HG03575 (cell line): ENCODE results near the gene RTN4R.
"Not testable (repeated sequence)": the region's sequence is repeated elsewhere in the genome, so short reads cannot be mapped to it uniquely, and the experiment has no call there.

ENCODE experiments used
- ATAC-seq: cut with Tn5 transposase; IDR thresholded peaks from one replicate; pipeline ENCODE4 v1.9.1; 2021; ENCODE audit not compliant: unreplicated experiment, insufficient number of reproducible peaks, low FRiP score; ENCODE audit errors: extremely low read depth

RTN4R gene

DNA sequence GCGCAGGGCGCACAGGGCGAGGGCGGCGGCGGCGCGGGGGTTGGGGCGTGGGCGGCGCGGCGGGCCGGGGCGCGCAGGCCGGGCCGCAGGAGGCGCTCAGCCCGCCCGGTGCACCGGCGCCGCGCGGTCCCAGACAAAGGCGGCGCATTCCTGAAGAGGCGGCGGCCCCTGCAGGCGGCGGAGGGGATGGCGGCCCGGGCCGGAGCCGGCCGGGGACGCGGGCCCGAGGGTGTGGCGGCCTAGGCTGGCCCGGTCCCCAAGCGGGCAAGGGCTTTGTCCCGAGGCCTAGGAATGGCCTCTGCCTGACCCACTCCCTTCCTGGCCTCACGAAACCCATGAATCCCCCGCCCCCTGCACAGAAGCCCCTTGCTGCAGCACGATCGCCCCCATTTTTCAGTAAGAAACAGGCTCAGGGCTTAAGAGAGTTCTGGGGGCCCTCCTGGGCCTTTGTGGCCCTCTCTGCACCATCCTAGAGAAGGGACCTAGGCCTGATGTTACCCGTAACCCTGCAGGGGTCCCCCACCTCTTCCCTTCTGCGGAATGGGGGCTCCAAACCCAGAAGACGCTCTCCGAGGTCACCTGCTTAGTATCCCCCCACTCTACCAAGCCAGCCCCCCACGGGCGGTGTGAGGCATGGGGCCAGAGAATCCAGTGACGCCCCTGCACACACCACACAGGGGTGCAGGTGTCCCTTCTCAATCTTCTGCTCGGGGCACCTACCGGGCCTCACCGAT, at the start of gene RTN4R:
Gene RTN4R (minus strand): TSS at position 40 of the 734 bp plus-strand sequence. CDS start 226 bp downstream, outside the sequence.
- ATAC-seq, result no peak

DNA sequence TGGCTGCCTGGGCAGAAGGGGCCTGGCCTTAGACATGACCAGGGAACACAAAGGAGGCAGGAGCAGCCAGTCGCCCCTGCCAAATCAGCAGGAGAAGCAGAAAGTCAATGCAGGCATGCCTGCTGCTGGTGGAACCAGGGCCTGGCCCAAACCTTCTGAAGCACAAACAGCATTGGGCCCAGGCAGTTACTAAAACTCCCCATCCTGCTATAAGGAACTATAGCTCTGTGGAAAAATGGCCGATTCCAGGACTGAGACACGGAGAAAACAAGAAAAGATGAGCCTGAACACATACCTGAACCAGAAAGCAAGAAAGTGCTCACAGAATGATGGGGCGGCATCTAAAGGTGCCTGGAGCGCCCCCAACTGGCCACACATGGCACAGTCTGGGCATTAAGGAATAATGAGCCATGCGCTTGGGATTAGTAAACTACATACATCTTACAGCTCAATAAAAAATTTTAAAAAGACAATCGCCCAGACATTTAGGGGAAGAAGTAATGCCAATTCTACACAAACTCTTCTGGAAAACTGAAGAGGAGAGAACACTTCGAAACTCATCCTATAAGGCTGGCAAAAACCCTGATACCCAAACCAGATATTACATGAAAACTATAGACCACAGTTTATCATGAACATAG, 49.4 kb upstream of the RTN4R start:
- ATAC-seq, result not testable (repeated sequence)

DNA sequence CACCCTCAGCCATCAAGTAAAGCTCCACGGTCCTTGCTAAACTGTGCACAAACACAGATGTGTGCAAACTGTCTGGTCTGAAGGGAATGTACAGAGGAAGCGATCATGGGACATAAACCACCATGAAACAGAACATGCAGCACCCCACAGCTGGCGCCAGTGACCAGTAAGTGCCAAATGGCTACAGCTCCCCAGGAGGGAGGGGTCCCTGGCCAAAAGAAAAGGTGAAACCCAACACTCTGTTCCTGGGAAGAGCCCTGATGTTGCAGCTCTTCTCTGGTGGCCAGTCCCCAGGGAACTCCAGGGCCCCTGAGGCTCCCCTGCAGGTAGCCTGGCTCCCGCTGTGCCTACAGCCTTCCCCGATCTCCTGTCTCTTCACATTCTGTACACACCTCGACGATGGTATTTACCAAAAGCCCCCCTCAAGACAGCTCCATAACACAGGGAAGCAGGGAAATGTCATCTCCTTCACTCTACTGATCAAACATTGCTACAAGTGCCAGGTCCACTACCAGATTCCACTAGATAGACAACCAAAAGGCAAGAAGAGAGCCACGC, 48.8 kb upstream of the RTN4R start:
- no peak for ATAC-seq

DNA sequence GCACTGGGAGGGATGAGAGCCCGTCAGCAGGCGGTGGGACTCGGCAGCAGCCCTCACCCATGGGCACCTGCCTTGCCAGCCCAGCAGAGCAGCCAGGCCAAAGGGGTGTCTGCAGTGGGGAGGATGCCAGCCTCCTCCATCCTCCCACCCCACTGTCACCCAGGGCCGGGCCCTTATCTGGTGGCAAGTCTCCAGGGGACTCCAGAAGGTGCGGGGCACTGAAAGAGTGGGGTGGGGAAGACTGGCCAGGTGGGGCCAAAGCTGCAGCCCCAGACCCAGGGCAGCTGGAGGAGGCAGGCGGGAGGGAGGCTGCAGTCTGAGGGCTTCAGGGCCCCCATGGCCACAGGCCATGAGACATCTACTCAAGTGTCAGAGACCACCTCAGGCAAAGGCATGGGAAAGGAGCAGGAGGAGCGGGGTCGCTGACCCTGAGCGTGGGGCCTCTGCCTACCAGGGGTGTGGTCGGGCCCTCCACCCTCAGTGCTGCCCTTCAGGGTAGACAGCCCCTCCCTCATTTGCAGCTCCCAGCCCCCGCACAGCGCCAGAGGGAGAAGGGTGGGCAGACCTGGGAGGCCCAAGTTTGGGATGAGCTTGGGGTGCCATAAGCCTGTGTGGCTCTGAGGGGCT, 48.2 kb upstream of the RTN4R start:
- no peak for ATAC-seq

DNA sequence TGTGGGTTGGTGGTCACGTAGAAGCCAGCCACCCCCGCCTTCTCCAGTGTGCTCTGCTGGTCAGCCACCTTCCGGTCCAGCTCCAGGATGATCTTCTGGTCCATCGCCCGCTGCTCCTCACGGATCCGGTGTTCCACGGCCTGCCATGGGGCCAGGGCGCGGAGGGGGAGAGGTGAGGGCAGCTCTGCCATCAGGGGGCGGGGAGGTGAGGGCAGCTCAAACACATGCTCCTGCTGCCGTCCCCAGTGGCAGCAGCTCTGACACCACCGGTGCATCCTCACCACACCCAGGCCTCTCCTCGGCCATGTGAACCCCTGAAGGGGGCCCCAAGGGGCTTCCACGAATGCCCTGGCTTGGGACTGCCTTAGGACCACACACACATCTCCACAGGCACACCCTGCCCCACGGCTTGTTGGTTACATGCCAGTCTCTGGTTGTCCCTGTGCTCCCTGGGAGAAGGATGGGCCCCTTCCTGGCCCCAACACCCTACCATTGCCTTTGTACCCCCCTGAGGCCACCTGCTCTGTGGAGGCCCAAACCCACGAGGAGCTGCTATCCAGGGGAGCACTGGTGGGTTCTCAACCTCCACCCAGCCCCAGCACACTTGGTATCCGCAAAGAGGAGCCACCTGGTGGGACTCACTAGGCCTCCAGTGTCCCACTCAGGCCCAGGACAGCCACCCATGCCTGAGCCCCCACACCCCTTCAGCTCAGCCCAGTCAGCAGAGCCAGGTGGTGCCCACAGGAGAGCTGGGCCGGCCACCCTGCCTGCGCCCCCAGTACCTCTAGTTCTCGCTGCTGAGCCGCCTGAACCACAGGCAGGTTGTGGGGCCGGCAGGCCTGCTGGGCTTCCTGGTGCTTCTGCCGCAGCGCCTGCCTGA, 47.5 kb upstream of the RTN4R start:
- no peak for ATAC-seq

DNA sequence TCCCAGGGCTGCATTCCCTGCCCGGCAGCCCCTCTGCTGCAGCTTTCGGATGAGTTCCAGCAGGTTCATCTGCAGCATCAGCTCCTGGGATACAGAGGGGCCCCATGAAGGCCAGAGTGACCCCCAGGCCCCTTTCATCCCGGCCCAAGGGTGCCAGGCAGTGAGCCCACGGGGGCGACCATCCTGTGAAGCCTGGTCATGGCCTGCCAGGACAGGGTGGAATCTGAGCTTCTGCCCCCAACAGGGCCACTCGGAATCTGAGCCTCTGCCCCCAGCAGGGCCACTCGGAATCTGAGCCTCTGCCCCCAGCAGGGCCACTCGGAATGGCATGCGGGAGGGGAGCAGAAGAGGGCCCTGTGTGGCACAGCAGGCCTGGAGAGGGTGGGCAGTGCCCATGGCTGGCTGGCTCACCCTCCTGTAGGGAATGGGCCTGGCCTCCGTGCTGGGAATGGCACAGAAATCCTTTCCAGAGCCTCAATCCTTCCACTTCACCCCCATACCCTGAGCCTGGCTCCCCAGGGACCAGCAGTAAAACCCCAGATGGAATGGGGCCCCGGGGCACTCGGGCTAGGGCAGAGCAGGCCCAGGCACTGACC, 46.7 kb upstream of the RTN4R start:
- ATAC-seq, result not testable (repeated sequence)

DNA sequence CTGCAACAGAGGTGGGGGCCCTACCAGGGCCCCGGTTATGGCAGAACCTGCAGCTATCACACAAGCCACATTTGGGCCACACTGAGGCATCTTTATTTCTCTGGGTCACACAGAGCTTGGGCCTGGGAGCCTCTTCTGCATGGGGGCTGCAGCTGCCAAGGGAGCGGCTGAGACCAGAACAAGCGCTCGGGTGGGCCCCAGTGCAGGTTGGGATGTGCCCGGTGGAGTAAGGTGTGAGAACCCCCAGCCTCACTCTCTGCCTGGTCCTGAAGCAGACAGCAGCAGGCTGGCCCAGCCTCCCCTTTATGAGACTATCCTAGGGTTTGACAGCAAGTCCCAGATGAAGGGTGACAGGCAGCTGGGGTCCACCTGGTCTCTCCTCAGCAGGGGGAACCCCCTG, 46.1 kb upstream of the RTN4R start:
- not testable (repeated sequence) for ATAC-seq

DNA sequence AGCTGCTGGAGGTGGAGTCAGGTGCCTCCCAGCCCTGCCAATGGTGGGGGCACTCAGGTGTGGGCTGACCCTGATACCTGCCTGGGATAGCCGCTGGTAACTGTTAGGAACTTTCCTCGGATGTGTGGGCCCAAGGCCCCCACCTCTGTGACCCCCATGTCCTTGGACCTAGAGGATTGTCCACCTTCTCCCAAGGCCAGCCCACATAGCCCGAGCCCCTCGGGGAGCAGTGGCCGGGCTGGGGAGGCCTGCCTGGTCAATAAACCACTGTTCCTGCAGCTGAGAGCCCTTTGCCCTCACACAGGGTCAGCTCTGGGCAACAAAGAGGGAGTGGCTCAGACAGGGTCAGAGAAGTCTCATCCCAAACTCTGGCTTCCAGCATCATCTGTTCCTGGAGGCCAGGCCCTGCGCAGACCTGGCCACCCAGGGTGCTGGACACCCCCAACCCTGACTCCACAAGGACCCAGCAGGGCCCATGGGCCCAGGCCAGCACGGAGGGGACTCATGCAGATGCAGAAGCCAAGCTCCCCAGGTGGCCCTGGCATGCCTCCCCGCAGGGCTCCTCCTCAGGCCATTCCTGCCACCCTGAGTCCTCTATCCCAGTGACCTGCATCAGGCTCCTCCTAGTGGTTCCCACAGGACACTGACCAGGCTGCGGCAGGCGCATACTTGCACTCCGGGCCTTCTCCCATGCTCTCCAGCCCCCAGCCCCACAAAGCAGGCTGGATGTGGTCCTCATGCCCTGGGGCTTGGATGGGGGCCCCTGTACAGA, 45.4 kb upstream of the RTN4R start:
- ATAC-seq, result not testable (repeated sequence)

DNA sequence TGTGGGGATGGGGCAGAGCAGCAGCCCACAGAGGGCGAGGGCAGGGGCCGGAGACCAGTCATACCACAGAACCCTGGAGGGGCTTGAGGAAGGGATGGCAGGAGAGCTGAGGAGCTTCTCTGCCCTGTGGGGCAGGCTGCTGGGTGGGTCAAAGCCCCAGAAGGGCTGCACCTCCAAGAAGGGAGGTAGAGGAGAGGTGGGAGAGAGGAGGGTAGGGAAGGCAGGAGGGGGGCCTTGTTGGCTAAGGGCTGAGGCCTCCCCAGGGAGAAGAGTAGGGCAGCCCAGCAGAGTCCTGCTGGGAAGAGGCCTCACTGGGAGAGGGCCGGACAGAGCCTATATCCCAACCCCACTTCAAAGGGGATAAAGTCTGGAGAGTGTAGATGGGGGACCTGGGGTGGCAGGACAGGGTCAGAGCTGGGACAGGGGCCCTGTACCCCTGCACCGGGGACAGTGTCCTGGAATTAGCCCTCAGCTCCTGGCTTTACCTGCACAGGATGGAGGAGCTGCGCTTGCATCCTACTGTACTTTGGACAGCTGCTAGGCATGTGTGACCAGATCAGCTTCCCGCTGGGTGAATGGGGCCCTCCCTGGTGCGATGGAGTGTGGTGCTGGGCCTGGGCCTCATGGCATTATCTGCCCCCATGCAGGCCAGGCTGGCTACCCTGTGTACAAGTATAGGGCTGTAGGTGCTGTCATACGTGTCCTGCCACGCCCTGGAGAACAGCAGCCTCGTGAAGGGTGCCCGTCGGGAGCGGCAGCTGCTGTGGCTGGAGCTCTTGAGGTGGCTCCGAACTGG, 44.5 kb upstream of the RTN4R start:
- no peak for ATAC-seq

DNA sequence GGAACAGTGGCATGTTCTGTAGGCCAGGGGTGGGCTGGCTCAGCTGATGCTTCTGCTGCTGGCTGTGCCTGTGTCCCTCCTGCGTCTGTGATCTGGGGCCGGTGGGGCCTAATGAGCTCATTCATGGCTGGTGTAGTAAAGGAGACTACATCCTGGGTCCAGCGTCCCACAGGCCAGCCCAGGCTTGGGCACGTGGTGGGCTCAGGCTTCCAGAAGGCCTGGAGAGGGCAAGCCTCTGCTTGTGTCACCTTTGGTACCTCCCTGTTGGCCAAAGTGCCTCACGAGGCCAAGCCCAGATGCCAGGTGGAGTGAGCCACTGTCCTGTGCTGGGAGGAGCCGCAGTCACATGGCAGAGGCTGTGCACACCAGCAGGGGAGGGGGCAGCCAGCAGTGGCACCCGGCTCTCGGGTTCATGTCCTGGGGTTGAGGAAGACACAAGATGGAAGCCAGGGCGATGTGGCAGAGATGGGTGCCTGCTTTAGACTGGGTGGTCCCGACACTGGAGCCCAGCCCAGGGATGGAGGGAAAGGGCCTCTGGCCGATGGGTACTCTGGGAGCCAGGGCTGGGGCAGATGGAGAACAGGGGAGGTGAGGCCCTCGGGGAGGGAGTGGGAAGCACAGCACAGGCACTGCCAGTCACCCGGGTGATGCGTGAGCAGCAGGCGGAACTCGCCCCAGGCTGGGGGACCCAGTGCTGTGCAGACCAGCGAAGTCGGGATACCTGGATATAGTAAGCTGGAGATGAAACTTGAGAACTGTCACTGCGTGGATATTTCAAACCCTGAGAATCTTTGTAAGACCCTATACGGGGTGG, 43.3 kb upstream of the RTN4R start:
- not testable (repeated sequence) for ATAC-seq

DNA sequence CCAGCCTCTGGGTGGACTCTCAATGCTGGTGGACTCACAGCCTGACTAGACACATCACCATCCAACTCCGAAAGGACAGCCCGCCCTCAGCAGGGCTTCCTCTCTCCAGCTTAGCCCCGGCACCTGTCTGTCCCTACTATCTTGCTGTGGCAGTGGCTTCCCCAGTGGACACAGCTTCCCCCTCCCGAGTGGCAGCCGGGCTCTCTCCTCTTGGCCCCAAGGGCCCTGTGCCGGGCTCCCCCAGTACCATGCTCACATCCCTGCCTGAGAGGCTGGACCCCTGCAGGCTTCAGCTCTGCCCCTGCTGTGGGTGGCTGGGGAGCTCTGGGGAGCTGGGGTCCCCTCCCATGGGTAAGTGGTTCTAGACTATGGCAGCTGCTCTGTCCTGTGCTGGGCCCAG, 42.7 kb upstream of the RTN4R start:
- ATAC-seq, result not testable (repeated sequence)

DNA sequence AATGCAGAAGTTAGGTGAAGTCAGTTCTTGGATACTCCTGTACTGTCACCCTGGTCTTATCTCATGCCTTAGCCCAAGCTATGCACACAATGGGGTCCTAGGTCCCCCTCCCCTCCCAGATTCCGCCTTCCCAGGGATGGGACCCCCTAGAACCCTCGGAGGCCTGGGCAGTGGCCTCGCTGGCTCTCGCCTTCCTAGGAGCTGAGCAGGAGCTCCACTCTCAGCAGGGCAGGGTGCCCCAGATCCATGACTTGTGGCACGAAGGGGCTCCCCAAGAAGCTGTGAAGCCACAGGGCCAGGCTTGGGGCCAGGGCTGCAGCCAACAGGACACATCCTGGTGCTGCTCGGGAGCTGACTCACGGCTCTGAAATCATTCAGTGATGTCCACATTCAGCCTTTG, 42.1 kb upstream of the RTN4R start:
- not testable (repeated sequence) for ATAC-seq

DNA sequence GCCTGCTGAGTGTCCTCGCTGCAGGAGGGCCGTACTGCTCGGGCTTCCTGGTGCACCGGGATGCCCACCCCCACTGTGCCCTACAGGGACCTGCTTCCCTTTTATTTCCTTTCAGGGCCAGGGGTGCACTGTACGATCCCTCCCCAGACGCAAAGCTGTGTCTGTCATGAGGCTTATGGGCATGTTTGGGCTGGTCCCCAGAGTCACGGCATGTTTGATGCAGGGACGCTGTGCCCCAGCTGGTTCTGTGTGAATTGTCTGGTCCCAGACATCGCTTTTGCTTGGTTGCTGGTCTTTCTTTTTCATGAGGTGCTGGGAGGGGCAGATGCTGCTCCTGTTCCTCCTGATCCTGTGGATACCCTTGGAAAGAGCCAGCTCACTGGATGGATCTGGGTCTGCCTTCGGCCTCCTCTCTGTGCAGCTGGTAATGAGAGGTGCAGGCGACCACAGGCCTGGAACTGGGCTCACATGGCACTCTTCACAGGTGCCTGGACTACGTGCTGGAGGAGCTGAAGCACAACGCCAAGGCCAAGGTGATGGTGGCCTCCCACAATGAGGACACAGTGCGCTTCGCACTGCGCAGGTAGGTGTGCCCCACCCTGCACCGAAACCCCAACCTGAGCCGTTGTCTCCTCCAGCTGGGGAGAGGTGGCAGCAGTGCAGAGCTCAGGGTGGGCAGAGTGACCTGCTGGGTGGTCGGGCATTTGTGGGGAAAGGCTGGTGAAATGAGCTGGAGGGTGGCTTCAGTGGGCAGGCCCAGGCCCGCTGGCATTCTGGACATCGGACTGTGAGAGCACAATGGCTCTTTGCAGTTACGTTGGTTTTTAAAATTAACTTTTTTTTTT, 40.9 kb upstream of the RTN4R start:
- not testable (repeated sequence) for ATAC-seq

DNA sequence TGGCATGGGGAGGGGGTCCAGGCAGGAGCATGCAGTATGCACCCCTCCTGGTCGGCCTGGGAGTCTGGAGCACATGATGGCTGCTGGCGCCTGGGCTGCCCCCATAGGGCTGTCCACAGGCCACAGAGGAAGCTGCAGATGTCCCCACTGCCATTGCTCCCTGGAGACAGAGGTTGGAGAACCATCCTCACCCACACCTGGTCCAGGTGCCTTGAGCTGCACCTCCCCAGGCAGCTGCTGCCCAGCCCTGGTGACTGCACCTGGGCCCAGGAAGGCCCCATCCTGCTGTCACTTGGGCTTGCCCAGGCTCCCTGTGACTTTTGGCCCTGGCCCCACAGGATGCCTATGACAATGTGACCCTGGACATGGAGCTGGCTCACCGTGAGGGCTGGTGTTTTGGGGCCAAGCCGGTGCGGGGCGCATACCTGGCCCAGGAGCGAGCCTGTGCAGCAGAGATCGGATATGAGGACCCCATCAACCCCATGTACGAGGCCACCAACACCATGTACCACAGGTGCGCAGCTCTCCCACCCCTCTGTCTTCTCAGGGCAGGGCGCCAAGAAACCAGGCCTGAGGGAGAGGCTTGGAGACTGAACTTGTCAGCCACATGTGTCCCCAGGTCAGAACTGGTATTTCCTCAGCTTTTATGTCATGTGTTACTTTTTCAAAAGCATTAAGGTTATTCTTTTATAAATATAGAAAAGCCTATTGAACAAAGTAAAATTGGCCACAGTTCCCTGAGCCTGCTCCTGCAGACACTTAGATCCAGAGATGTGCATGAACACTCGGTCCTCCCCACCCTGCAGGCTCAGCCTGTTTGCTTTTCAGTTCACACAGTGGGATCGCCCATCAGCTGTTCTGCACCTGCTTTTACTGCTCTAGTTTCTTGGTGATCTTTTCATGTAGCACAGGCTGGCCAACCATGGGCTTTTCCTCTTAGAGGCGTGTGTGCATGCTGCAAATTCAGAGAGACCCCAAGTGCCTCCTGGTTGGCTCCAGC, 39.6 kb upstream of the RTN4R start:
- not testable (repeated sequence) for ATAC-seq
